Renal pelvis (tissue), 4 donors: ENCODE measurements around the gene NAT14. TPM values are rescaled to one million over a fixed set of nuclear protein-coding genes. Genes with fewer than 3 reads are reported as not detected.
A peak's percentile ranks its signal among the peaks of the same experiment; 100 is the strongest.

Experiments
- DNase-seq: peaks from one replicate; pipeline ENCODE4 v3.0.0-alpha.2; 2013
- polyA plus RNA-seq, 3 donors: library from polyadenylated mRNA; unstranded; fragments of 120-200 nt; gene quantifications; one replicate each; pipeline ENCODE4 v1.2.1, GENCODE V29; 2013; ENCODE audit not compliant: insufficient read length in 3 of 3

The NAT14 gene
- polyA plus RNA-seq, 3 donors: 45.7 to 58.9 (median 58.8) TPM

GRCh38 chr19:55465460-55466240, 19.3 kb upstream of the NAT14 start:
- no peak for DNase-seq

GRCh38 chr19:55466241-55466614, 18.8 kb upstream of the NAT14 start:
- DNase-seq: no peak

- no peak for DNase-seq
These were observed 17.5 kb upstream of the NAT14 start for GRCh38 chr19:55467236-55468053.

- no peak for DNase-seq
These were observed 17.0 kb upstream of the NAT14 start for GRCh38 chr19:55468054-55468393.

- DNase-seq: no peak
These were observed 13.7 kb upstream of the NAT14 start for GRCh38 chr19:55471266-55471665.

- DNase-seq: no peak
These were observed 12.5 kb upstream of the NAT14 start for GRCh38 chr19:55472463-55472862.

- DNase-seq: no peak
These were observed 11.6 kb upstream of the NAT14 start for GRCh38 chr19:55473225-55474012.

- DNase-seq: peak; percentile 69
These were observed 10.4 kb upstream of the NAT14 start for GRCh38 chr19:55474269-55475265.

- DNase-seq: peak; percentile 99
These were observed 8.8 kb upstream of the NAT14 start, which contains the start of gene ZNF628 for GRCh38 chr19:55476100-55476775. ZNF628 (plus strand) TSS chr19:55476617; CDS start chr19:55479911, 3,294 bp downstream.

- DNase-seq: no peak
These were observed 7.1 kb upstream of the NAT14 start for GRCh38 chr19:55477905-55478304.

- DNase-seq: no peak
These were observed 6.6 kb upstream of the NAT14 start for GRCh38 chr19:55478364-55478763.

- DNase-seq: no peak
These were observed 5.9 kb upstream of the NAT14 start for GRCh38 chr19:55479045-55479444.

- no peak for DNase-seq
These were observed 5.3 kb upstream of the NAT14 start for GRCh38 chr19:55479451-55480230.

GRCh38 chr19:55481148-55481793, 3.7 kb upstream of the NAT14 start:
- DNase-seq: no peak

- DNase-seq: no peak
These were observed 3.2 kb upstream of the NAT14 start for GRCh38 chr19:55481794-55482155.

- no peak for DNase-seq
These were observed 2.6 kb upstream of the NAT14 start for GRCh38 chr19:55482156-55482961.

GRCh38 chr19:55482967-55483705, 1.9 kb upstream of the NAT14 start:
- DNase-seq: no peak
